SK-N-SH treated with all-trans-retinoic acid at 6 μM for 48 hours (cell line): ENCODE data around the gene EYA4.

Source experiments
- ATAC-seq: fragments of 200-7000 bp; cut with Tn5 transposase; 3 replicates; pipeline ENCODE4 v1.9.1; 2020; ENCODE audit warnings: mild to moderate bottlenecking, moderate library complexity
- ARNTL ChIP-seq: fragments of 450-650 bp; formaldehyde crosslinking; IDR thresholded peaks from 2 replicates; pipeline ENCODE4 v1.5.0; 2020; ENCODE audit warnings: low read depth, mild to moderate bottlenecking, moderate library complexity, borderline replicate concordance
- BACH2 ChIP-seq: fragments of 250-450 bp; sonication (Bioruptor Pico); IDR thresholded peaks from 2 replicates; pipeline ENCODE4 v1.9.0; 2021; ENCODE audit warnings: mild to moderate bottlenecking, borderline replicate concordance
- CREB5 ChIP-seq: fragments of 250-450 bp; sonication (Bioruptor Pico); IDR thresholded peaks from 2 replicates; pipeline ENCODE4 v1.5.1; 2020; ENCODE audit warnings: low read depth, mild to moderate bottlenecking, moderate library complexity
- CSDC2 ChIP-seq: fragments of 250-450 bp; sonication (Bioruptor Pico); IDR thresholded peaks from 2 replicates; pipeline ENCODE4 v1.5.0; 2020; ENCODE audit warnings: mild to moderate bottlenecking, moderate library complexity
- CSRNP3 ChIP-seq: fragments of 250-450 bp; sonication (Bioruptor Pico); IDR thresholded peaks from 2 replicates; pipeline ENCODE4 v1.5.1; 2021; ENCODE audit warnings: mild to moderate bottlenecking, moderate library complexity
- ESRRG ChIP-seq: fragments of 250-450 bp; sonication (Bioruptor Pico); IDR thresholded peaks from 2 replicates; pipeline ENCODE4 v1.6.1; 2021; ENCODE audit warnings: mild to moderate bottlenecking
- GLIS3 ChIP-seq: fragments of 250-450 bp; sonication (Bioruptor Pico); IDR thresholded peaks from 2 replicates; pipeline ENCODE4 v1.5.0; 2020; ENCODE audit warnings: mild to moderate bottlenecking, moderate library complexity
- ISL1 ChIP-seq: fragments of 250-450 bp; sonication (Bioruptor Pico); IDR thresholded peaks from 2 replicates; pipeline ENCODE4 v2.1.2; 2022; ENCODE audit warnings: mild to moderate bottlenecking, moderate library complexity
- OSR1 ChIP-seq: fragments of 250-450 bp; sonication (Bioruptor Pico); IDR thresholded peaks from 2 replicates; pipeline ENCODE4 v1.8.0; 2022; ENCODE audit warnings: moderate library complexity, mild to moderate bottlenecking, inconsistent platforms
- PATZ1 ChIP-seq: fragments of 250-450 bp; sonication (Bioruptor Pico); IDR thresholded peaks from 2 replicates; pipeline ENCODE4 v1.8.0; 2020; ENCODE audit warnings: mild to moderate bottlenecking, moderate library complexity, borderline replicate concordance
- PPARA ChIP-seq: fragments of 250-450 bp; sonication (Bioruptor Pico); IDR thresholded peaks from 2 replicates; pipeline ENCODE4 v1.5.0; 2020; ENCODE audit warnings: mild to moderate bottlenecking, borderline replicate concordance
- RARB ChIP-seq: fragments of 250-450 bp; sonication (Bioruptor Pico); IDR thresholded peaks from 2 replicates; pipeline ENCODE4 v1.8.0; 2021; ENCODE audit warnings: mild to moderate bottlenecking, moderate library complexity
- SNAI2 ChIP-seq: fragments of 250-450 bp; sonication (Bioruptor Pico); IDR thresholded peaks from 2 replicates; pipeline ENCODE4 v1.5.0; 2020; ENCODE audit warnings: mild to moderate bottlenecking, moderate library complexity
- TCF4 ChIP-seq: fragments of 250-450 bp; sonication (Bioruptor Pico); IDR thresholded peaks from 2 replicates; pipeline ENCODE4 v1.8.0; 2021; ENCODE audit warnings: mild to moderate bottlenecking, moderate library complexity, borderline replicate concordance
- TOX ChIP-seq: fragments of 250-450 bp; sonication (Bioruptor Pico); IDR thresholded peaks from 2 replicates; pipeline ENCODE4 v1.8.0; 2021; ENCODE audit warnings: mild to moderate bottlenecking, moderate library complexity, borderline replicate concordance
- TSHZ2 ChIP-seq: fragments of 250-450 bp; sonication (Bioruptor Pico); IDR thresholded peaks from 2 replicates; pipeline ENCODE4 v1.5.0; 2020; ENCODE audit warnings: mild to moderate bottlenecking, moderate library complexity
- ZC3H10 ChIP-seq: fragments of 250-450 bp; sonication (Bioruptor Pico); IDR thresholded peaks from 2 replicates; pipeline ENCODE4 v1.5.1; 2021; ENCODE audit warnings: mild to moderate bottlenecking, moderate library complexity
- ZFP3 ChIP-seq: fragments of 250-450 bp; sonication (Bioruptor Pico); IDR thresholded peaks from 2 replicates; pipeline ENCODE4 v1.5.0; 2020; ENCODE audit warnings: mild to moderate bottlenecking, moderate library complexity
- ZFP30 ChIP-seq: fragments of 450-650 bp; formaldehyde crosslinking; IDR thresholded peaks from 2 replicates; pipeline ENCODE4 v1.5.0; 2022; ENCODE audit warnings: mild to moderate bottlenecking, moderate library complexity
- ZNF565 ChIP-seq: fragments of 450-650 bp; formaldehyde crosslinking; conservative IDR thresholded peaks from 2 replicates; pipeline ENCODE4 v1.5.0; 2020; ENCODE audit warnings: low read depth, mild to moderate bottlenecking, moderate library complexity
- ZNF70 ChIP-seq: fragments of 450-650 bp; formaldehyde crosslinking; IDR thresholded peaks from 2 replicates; pipeline ENCODE4 v1.5.0; 2020; ENCODE audit warnings: mild to moderate bottlenecking, moderate library complexity
- ZNF8 ChIP-seq: fragments of 450-650 bp; formaldehyde crosslinking; IDR thresholded peaks from 2 replicates; pipeline ENCODE4 v1.5.0; 2020; ENCODE audit warnings: mild to moderate bottlenecking, moderate library complexity

Gene EYA4

GRCh38 chr6:133218852-133219251, 22.3 kb upstream of the EYA4 start:
- ATAC-seq = no peak
- no peak for TF ChIP-seq ISL1 (CRISPR knock-in tag)
- TF ChIP-seq ZFP3 = no peak
- TF ChIP-seq ARNTL (CRISPR knock-in tag) = no peak
- TF ChIP-seq OSR1 = no peak
- TF ChIP-seq ZFP30 (CRISPR knock-in tag) = no peak
- TF ChIP-seq ZNF8 (CRISPR knock-in tag) = no peak
- TF ChIP-seq GLIS3 = no peak
- TF ChIP-seq TSHZ2 = no peak

- ATAC-seq = no peak
- TF ChIP-seq BACH2 (CRISPR knock-in tag) (no peak), GLIS3 (no peak), ZNF70 (CRISPR knock-in tag) (no peak), ESRRG (CRISPR knock-in tag) (no peak), ZNF565 (no peak), TSHZ2 (no peak), CSDC2 (CRISPR knock-in tag) (no peak), RARB (no peak), TCF4 (CRISPR knock-in tag) (no peak), ZNF8 (CRISPR knock-in tag) (no peak)
Measured at GRCh38 chr6:133223452-133224029, 17.6 kb upstream of the EYA4 start.

- TF ChIP-seq CREB5 = no peak
- no peak for ATAC-seq
Measured at GRCh38 chr6:133225560-133225959, 15.6 kb upstream of the EYA4 start.

- no peak for TF ChIP-seq ZNF8 (CRISPR knock-in tag)
- ATAC-seq = no peak
Measured at GRCh38 chr6:133227344-133227743, 13.8 kb upstream of the EYA4 start.

GRCh38 chr6:133230052-133230451, 11.1 kb upstream of the EYA4 start:
- no peak for TF ChIP-seq ZFP30 (CRISPR knock-in tag)
- no peak for TF ChIP-seq RARB
- no peak for TF ChIP-seq TOX (CRISPR knock-in tag)
- TF ChIP-seq CSRNP3 (CRISPR knock-in tag) = no peak
- no peak for TF ChIP-seq CSDC2 (CRISPR knock-in tag)
- TF ChIP-seq ZNF565 = no peak
- no peak for TF ChIP-seq SNAI2 (CRISPR knock-in tag)
- TF ChIP-seq BACH2 (CRISPR knock-in tag) = no peak
- no peak for TF ChIP-seq ESRRG (CRISPR knock-in tag)
- TF ChIP-seq ZC3H10 = no peak
- no peak for TF ChIP-seq PATZ1 (CRISPR knock-in tag)
- no peak for TF ChIP-seq PPARA (CRISPR knock-in tag)
- TF ChIP-seq, all 23 proteins: peak for 0
- ATAC-seq = no peak
